Thoracic aorta (tissue), 2 donors: Measurements from ENCODE around the gene GPATCH3. TPM values are rescaled to one million over a fixed set of nuclear protein-coding genes. Genes with fewer than 3 reads are reported as not detected.
"Not testable (repeated sequence)": the region's sequence is repeated elsewhere in the genome, so short reads cannot be mapped to it uniquely, and the experiment has no call there.

Source experiments
- ATAC-seq: fragments of 150-250 bp; one replicate; pipeline ENCODE4 v1.8.0; 2017; ENCODE audit warnings: low read depth; ENCODE audit not compliant: insufficient number of reproducible peaks, low FRiP score
- DNase-seq: peaks from one replicate; pipeline ENCODE4 v3.0.0-alpha.2; 2020; ENCODE audit warnings: low spot score
- H3K27ac ChIP-seq, 2 donors: fragments of 200-600 bp; sonication (generic); 1 replicate in 1 of 2; 2 replicates in 1 of 2; pipeline ENCODE4 v1.5.1; 2016; ENCODE audit warnings: mild to moderate bottlenecking in 2 of 2, moderate library complexity in 2 of 2
- H3K27me3 ChIP-seq: fragments of 200-600 bp; sonication (generic); replicated peaks from 2 replicates; pipeline ENCODE4 v1.6.0; 2016; ENCODE audit warnings: mild to moderate bottlenecking; ENCODE audit not compliant: insufficient read depth
- H3K36me3 ChIP-seq: fragments of 200-600 bp; sonication (generic); one replicate; pipeline ENCODE4 v1.5.1; 2016
- H3K4me1 ChIP-seq, 2 donors: fragments of 200-600 bp; sonication (generic); 1 replicate in 1 of 2; 2 replicates in 1 of 2; pipeline versions ENCODE4 v1.5.1 to v1.6.0; 2016; ENCODE audit warnings: low read depth in 2 of 2, mild to moderate bottlenecking in 1 of 2; ENCODE audit not compliant: control insufficient read depth in 1 of 2
- H3K4me3 ChIP-seq: fragments of 200-600 bp; sonication (generic); 2 replicates; pipeline ENCODE4 v1.5.1; 2016; ENCODE audit warnings: mild to moderate bottlenecking
- H3K9me3 ChIP-seq: fragments of 200-600 bp; sonication (generic); 2 replicates; pipeline ENCODE4 v1.5.1; 2016
- total RNA-seq, 2 donors: library from RNA; depleted of rRNA; stranded (reverse); fragments of >200 nt; gene quantifications; one replicate each; pipeline versions ENCODE4 v1.1.0 to v1.2.3, GENCODE V29; 2016
- TF ChIP-seq, protein P1 (sequence below): fragments of 200-600 bp; sonication (generic); IDR thresholded peaks from one replicate; pipeline ENCODE4 v1.5.1; 2019; ENCODE audit warnings: antibody characterized with exemption

Gene GPATCH3
- 10 to 100 TPM; 10.3 to 11.8 TPM for total RNA-seq

GRCh38 chr1:26900001-26900814 lies at the start of gene GPATCH3:
GPATCH3 (minus strand) TSS chr1:26900467; CDS start chr1:26900442, 25 bp downstream.
- peak; percentile 89 for DNase-seq
- ATAC-seq = peak; percentile 71
- peak within 1 kb of the TSS; percentile 100 for H3K4me3 ChIP-seq

DNA sequence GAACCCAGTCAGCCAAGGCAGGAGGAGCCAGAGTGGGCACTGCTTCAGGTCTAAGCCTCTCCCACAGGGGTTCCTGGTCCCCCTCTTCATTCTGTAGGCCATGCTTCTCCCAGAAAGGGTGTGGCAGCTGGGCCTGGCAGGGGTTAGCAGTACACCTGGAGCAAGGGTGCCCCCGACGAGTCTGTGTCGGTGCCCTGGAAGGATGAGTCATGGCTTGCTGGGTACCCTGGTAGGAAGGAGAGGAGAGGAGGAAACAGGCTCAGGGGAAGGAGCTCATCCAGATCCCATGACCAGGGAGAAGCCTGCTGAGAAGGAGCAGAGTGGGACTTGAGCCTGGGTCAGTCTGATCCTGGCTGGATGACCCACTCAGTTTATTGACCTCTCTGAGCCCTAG lies 49.7 kb upstream of the GPATCH3 start:
- H3K4me3 ChIP-seq = no peak overlapping the region
- DNase-seq (no peak), ATAC-seq (no peak)
- H3K27ac ChIP-seq = no peak overlapping the region
- H3K27me3 ChIP-seq = no peaks in the 10 kb centered on the region
- H3K36me3 ChIP-seq = peaks cover 11% of the 10 kb centered on the region
- H3K9me3 ChIP-seq = no peaks in the 10 kb centered on the region
- TF ChIP-seq, protein P1, sequence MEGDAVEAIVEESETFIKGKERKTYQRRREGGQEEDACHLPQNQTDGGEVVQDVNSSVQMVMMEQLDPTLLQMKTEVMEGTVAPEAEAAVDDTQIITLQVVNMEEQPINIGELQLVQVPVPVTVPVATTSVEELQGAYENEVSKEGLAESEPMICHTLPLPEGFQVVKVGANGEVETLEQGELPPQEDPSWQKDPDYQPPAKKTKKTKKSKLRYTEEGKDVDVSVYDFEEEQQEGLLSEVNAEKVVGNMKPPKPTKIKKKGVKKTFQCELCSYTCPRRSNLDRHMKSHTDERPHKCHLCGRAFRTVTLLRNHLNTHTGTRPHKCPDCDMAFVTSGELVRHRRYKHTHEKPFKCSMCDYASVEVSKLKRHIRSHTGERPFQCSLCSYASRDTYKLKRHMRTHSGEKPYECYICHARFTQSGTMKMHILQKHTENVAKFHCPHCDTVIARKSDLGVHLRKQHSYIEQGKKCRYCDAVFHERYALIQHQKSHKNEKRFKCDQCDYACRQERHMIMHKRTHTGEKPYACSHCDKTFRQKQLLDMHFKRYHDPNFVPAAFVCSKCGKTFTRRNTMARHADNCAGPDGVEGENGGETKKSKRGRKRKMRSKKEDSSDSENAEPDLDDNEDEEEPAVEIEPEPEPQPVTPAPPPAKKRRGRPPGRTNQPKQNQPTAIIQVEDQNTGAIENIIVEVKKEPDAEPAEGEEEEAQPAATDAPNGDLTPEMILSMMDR = no peak
- no peaks in the 10 kb centered on the region for H3K4me1 ChIP-seq

More at GRCh38 chr1:26900001-26900814, at the start of gene GPATCH3:
- peaks cover 8 to 23% of the 10 kb centered on the region in 2 donors for H3K4me1 ChIP-seq
- no peaks in the 10 kb centered on the region for H3K27me3 ChIP-seq
- H3K9me3 ChIP-seq = no peaks in the 10 kb centered on the region
- peaks cover 14% of the 10 kb centered on the region for H3K36me3 ChIP-seq
- peak within 1 kb of the TSS; percentile 78 to 83 for H3K27ac ChIP-seq
- TF ChIP-seq, protein P1 = no peak

GRCh38 chr1:26949266-26949925 lies 49.1 kb upstream of the GPATCH3 start:
- Histone ChIP-seq H3K9me3 (no peaks in the 10 kb centered on the region), H3K4me1 (no peaks in the 10 kb centered on the region), H3K36me3 (peaks cover 15% of the 10 kb centered on the region), H3K4me3 (no peak overlapping the region), H3K27ac (no peak overlapping the region), H3K27me3 (no peaks in the 10 kb centered on the region)
- DNase-seq (no peak), ATAC-seq (no peak)
- TF ChIP-seq, protein P1 = no peak

GRCh38 chr1:26948725-26949057 lies 48.4 kb upstream of the GPATCH3 start:
- peaks cover 21% of the 10 kb centered on the region for H3K36me3 ChIP-seq
- not testable (repeated sequence) for H3K27me3 ChIP-seq, H3K4me1 ChIP-seq, ATAC-seq, H3K4me3 ChIP-seq, H3K9me3 ChIP-seq, DNase-seq, H3K27ac ChIP-seq

GRCh38 chr1:26946270-26946669 lies 46.0 kb upstream of the GPATCH3 start:
- TF ChIP-seq, protein P1 = no peak
- DNase-seq = no peak

More at GRCh38 chr1:26946270-26946669, 46.0 kb upstream of the GPATCH3 start:
- Histone ChIP-seq H3K36me3 (peaks cover 44% of the 10 kb centered on the region), H3K27ac (no peak overlapping the region), H3K27me3 (no peaks in the 10 kb centered on the region), H3K4me1 (no peaks in the 10 kb centered on the region), H3K4me3 (no peak overlapping the region), H3K9me3 (no peaks in the 10 kb centered on the region)
- no peak for ATAC-seq
